GM21515 (cell line): ENCODE measurements around the gene BCAR3.

ENCODE experiments used
- ATAC-seq: cut with Tn5 transposase; IDR thresholded peaks from one replicate; pipeline ENCODE4 v1.9.1; 2021; ENCODE audit not compliant: unreplicated experiment

Gene BCAR3

GRCh38 chr1:93579891-93580290 lies 101.7 kb downstream of the BCAR3 start:
- ATAC-seq: no peak

- no peak for ATAC-seq
These were observed 102.5 kb downstream of the BCAR3 start for GRCh38 chr1:93578911-93579825.

GRCh38 chr1:93578433-93578830 lies 103.2 kb downstream of the BCAR3 start:
- no peak for ATAC-seq

- ATAC-seq: no peak
These were observed 103.9 kb downstream of the BCAR3 start for GRCh38 chr1:93577536-93578432.

GRCh38 chr1:93576746-93577145 lies 104.9 kb downstream of the BCAR3 start:
- ATAC-seq: no peak

- ATAC-seq: no peak
These were observed 105.3 kb downstream of the BCAR3 start for GRCh38 chr1:93576346-93576745.

- no peak for ATAC-seq
These were observed 105.9 kb downstream of the BCAR3 start for GRCh38 chr1:93575621-93576284.

- no peak for ATAC-seq
These were observed 106.6 kb downstream of the BCAR3 start for GRCh38 chr1:93574991-93575390.

GRCh38 chr1:93574511-93574910 lies 107.1 kb downstream of the BCAR3 start:
- ATAC-seq: no peak

- no peak for ATAC-seq
These were observed 107.6 kb downstream of the BCAR3 start for GRCh38 chr1:93573940-93574469.

- ATAC-seq: no peak
These were observed 109.9 kb downstream of the BCAR3 start for GRCh38 chr1:93571623-93572310.

GRCh38 chr1:93569489-93569888 lies 112.1 kb downstream of the BCAR3 start:
- no peak for ATAC-seq

- ATAC-seq: no peak
These were observed 114.2 kb downstream of the BCAR3 start for GRCh38 chr1:93567255-93567918.

- ATAC-seq: no peak
These were observed 115.4 kb downstream of the BCAR3 start for GRCh38 chr1:93566227-93566626.

- ATAC-seq: no peak
These were observed 116.0 kb downstream of the BCAR3 start for GRCh38 chr1:93565496-93566206.

GRCh38 chr1:93559695-93560094 lies 121.9 kb downstream of the BCAR3 start:
- no peak for ATAC-seq

- no peak for ATAC-seq
These were observed 122.6 kb downstream of the BCAR3 start for GRCh38 chr1:93559045-93559444.

GRCh38 chr1:93556291-93556690 lies 125.3 kb downstream of the BCAR3 start:
- ATAC-seq: no peak
